IMR-90 (cell line): ENCODE measurements around the gene IREB2. TPM values are rescaled to one million over a fixed set of nuclear protein-coding genes. Genes with fewer than 3 reads are reported as not detected.

Source experiments
- ATAC-seq: fragments of 200-7000 bp; cut with Tn5 transposase; 2 replicates; pipeline ENCODE4 v1.9.1; 2020; ENCODE audit warnings: low read depth, mild to moderate bottlenecking, moderate library complexity
- BruUV-seq: library from RNA; stranded (reverse); fragments of 400-500 nt; replicated peaks from 2 replicates; lab custom pipeline; 2021; lab: Mats Ljungman, UMichigan
- CTCF ChIA-PET: fragments of 300-600 bp; formaldehyde crosslinking; extraction: SDS; loops from one replicate; lab custom pipeline; 2021; ENCODE audit warnings: antibody characterized with exemption; lab: Yijun Ruan, JAX
- POLR2A ChIA-PET: fragments of 300-600 bp; sonication (Branson Sonifier 250); formaldehyde crosslinking; loops from one replicate; lab custom pipeline; 2022; ENCODE audit warnings: antibody characterized with exemption; ENCODE audit not compliant: unreplicated experiment; lab: Charles Lee
- DNase-seq: peaks from one replicate; pipeline ENCODE4 v3.0.0; 2013
- H2AFZ ChIP-seq: replicated peaks from 2 replicates; pipeline ENCODE3; 2013; ENCODE audit warnings: low read length, mild to moderate bottlenecking; ENCODE audit not compliant: poor library complexity
- H2AK5ac ChIP-seq: 2 replicates; pipeline ENCODE4 v1.6.1; 2013; ENCODE audit warnings: low read depth, low read length, inconsistent platforms
- H2AK9ac ChIP-seq: replicated peaks from 2 replicates; pipeline ENCODE3; 2013; ENCODE audit warnings: mild to moderate bottlenecking, low read depth, low read length, moderate library complexity; ENCODE audit not compliant: poor library complexity
- H2BK120ac ChIP-seq: 2 replicates; pipeline ENCODE4 v1.6.1; 2013; ENCODE audit warnings: low read depth, low read length, inconsistent platforms
- H2BK15ac ChIP-seq: 3 replicates; pipeline ENCODE4 v1.6.1; 2013; ENCODE audit warnings: low read depth, low read length, inconsistent platforms
- H2BK20ac ChIP-seq: 2 replicates; pipeline ENCODE4 v1.6.1; 2013; ENCODE audit warnings: low read depth, mild to moderate bottlenecking, inconsistent platforms, low read length, moderate library complexity
- H2BK5ac ChIP-seq: 2 replicates; pipeline ENCODE4 v1.6.1; 2013; ENCODE audit warnings: mild to moderate bottlenecking, low read depth, low read length, inconsistent platforms; ENCODE audit not compliant: poor library complexity, severe bottlenecking
- H3K14ac ChIP-seq: replicated peaks from 2 replicates; pipeline ENCODE4 v1.6.1; 2013; ENCODE audit warnings: low read depth, low read length, inconsistent platforms
- H3K18ac ChIP-seq: 2 replicates; pipeline ENCODE4 v1.6.1; 2013; ENCODE audit warnings: low read depth, low read length, control low read depth
- H3K23ac ChIP-seq: 2 replicates; pipeline ENCODE4 v1.6.1; 2013; ENCODE audit warnings: low read depth, low read length, inconsistent platforms
- H3K27ac ChIP-seq: 2 replicates; pipeline ENCODE4 v1.5.1; 2013; ENCODE audit warnings: mild to moderate bottlenecking, control low read depth, low read length; ENCODE audit not compliant: insufficient read depth
- H3K27me3 ChIP-seq: 2 replicates; pipeline ENCODE4 v1.6.1; 2013; ENCODE audit warnings: low read length; ENCODE audit not compliant: control insufficient read depth, insufficient read depth
- H3K36me3 ChIP-seq: 2 replicates; pipeline ENCODE4 v1.6.1; 2013; ENCODE audit warnings: low read length, mixed read lengths; ENCODE audit not compliant: control insufficient read depth, insufficient read depth
- H3K4ac ChIP-seq: 2 replicates; pipeline ENCODE4 v1.6.1; 2013; ENCODE audit warnings: low read depth, low read length, inconsistent platforms
- H3K4me1 ChIP-seq: 2 replicates; pipeline ENCODE4 v1.6.1; 2013; ENCODE audit warnings: low read length, mixed read lengths; ENCODE audit not compliant: control insufficient read depth, insufficient read depth
- H3K4me2 ChIP-seq: 2 replicates; pipeline ENCODE4 v1.6.1; 2013; ENCODE audit warnings: low read depth, mild to moderate bottlenecking, control low read depth, low read length, moderate library complexity
- H3K4me3 ChIP-seq: 2 replicates; pipeline ENCODE4 v1.5.1; 2013; ENCODE audit warnings: low read depth, mild to moderate bottlenecking, control low read depth, low read length, moderate library complexity; ENCODE audit not compliant: insufficient read depth
- H3K56ac ChIP-seq: 2 replicates; pipeline ENCODE4 v1.6.1; 2013; ENCODE audit warnings: low read length, inconsistent platforms; ENCODE audit not compliant: insufficient read depth; ENCODE audit errors: extremely low read depth
- H3K79me1 ChIP-seq, 2 experiments: 2 replicates each; pipeline ENCODE4 v1.6.1; 2013; ENCODE audit warnings: low read length in 2 of 2, inconsistent platforms in 1 of 2, low read depth in 1 of 2
- H3K9ac ChIP-seq: 2 replicates; pipeline ENCODE4 v1.6.1; 2013; ENCODE audit warnings: low read depth, low read length, control low read depth
- H3K9me1 ChIP-seq: 2 replicates; pipeline ENCODE4 v1.6.1; 2013; ENCODE audit warnings: low read length, inconsistent platforms; ENCODE audit not compliant: insufficient read depth
- H3K9me3 ChIP-seq: 2 replicates; pipeline ENCODE4 v1.6.1; 2013; ENCODE audit warnings: low read length; ENCODE audit not compliant: control insufficient read depth, insufficient read depth
- H4K20me1 ChIP-seq: 2 replicates; pipeline ENCODE4 v1.6.1; 2013; ENCODE audit warnings: low read length, inconsistent platforms; ENCODE audit not compliant: insufficient read depth
- H4K5ac ChIP-seq: 2 replicates; pipeline ENCODE4 v1.6.1; 2013; ENCODE audit warnings: mild to moderate bottlenecking, low read depth, low read length, control low read depth
- H4K8ac ChIP-seq, 2 experiments: 2 replicates each; pipeline ENCODE4 v1.6.1; 2013; ENCODE audit warnings: low read depth in 2 of 2, low read length in 2 of 2, control low read depth in 1 of 2, inconsistent platforms in 1 of 2
- H4K91ac ChIP-seq: 2 replicates; pipeline ENCODE4 v1.6.1; 2013; ENCODE audit warnings: low read depth, low read length, inconsistent platforms; ENCODE audit not compliant: insufficient read depth
- FOS ChIP-seq: fragments of 150-350 bp; IDR thresholded peaks from 2 replicates; pipeline ENCODE4 v1.6.1; 2016; ENCODE audit warnings: low read depth, low read length
- whole genome bisulfite sequencing, 2 experiments: methylation state at CpG; one replicate each; pipeline versions ENCODE4 v1.1.5 to v1.1.7; 2013; ENCODE audit warnings: missing lambda C conversion rate in 2 of 2; ENCODE audit not compliant: insufficient read length in 1 of 2; ENCODE audit errors: extremely low coverage in 2 of 2; 5-methylcytosine and 5-hydroxymethylcytosine counted together
- dilution Hi-C: fragments of 300-500 bp; cut with HindIII; formaldehyde crosslinking; loops from one replicate; pipeline ENCODE4 v1.14.3; 2018; ENCODE audit warnings: low sequenced_read_pairs; ENCODE audit not compliant: unreplicated experiment
- in situ Hi-C: fragments of 300-500 bp; cut with MboI; formaldehyde crosslinking; loops from 3 replicates; pipeline ENCODE4 v1.14.3; 2019; ENCODE audit warnings: low sequenced_read_pairs, inconsistent platforms, mixed read lengths
- intact Hi-C: fragments of 100-400 bp; cut with micrococcal nuclease; formaldehyde crosslinking; loops from 2 replicates; pipeline ENCODE4 v1.10.0; 2022
- polyA plus RNA-seq, 3 experiments: library from polyadenylated mRNA; depleted of rRNA; stranded (reverse); fragments of >200 nt; gene quantifications; 2 replicates each; pipeline ENCODE4 v1.2.3, GENCODE V29; 2012; ENCODE audit warnings: low replicate concordance in 1 of 3
- total RNA-seq: library from RNA; depleted of rRNA; stranded (reverse); fragments of >200 nt; gene quantifications from 2 replicates; pipeline ENCODE4 v1.2.3, GENCODE V29; 2012

IREB2 gene
- total and polyA plus RNA-seq, 2 of the 4 experiments (the other 2 are of a cell fraction), result 12.2 to 13.5 TPM

DNA sequence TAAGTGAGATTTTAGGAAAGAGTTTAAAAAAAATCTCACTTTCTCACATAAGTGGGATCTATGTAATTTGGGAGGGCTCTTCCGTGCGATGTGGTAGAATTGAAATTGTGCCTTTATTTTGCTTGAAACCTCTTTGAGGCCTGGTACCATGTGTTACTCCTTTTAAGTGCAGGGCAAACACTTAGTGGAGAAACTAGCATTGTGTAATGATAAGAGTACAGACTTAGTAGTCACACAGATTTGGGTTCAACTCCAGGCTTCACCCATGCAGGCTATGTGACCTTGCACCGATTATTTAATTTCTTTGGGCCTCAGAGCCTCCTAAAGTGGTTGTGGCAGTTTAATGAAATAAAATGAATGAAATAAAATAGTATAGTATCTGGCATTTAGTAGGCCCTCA, 104.6 kb downstream of the IREB2 start:
- CTCF ChIA-PET, result no interaction called here
- Histone ChIP-seq H3K18ac (no peak overlapping the region), H2AK5ac (no peak overlapping the region), H3K4me2 (no peak overlapping the region), H2AK9ac (no peak overlapping the region), H3K56ac (no peak overlapping the region), H4K91ac (no peak overlapping the region), H3K4me3 (no peak overlapping the region), H2BK120ac (no peak overlapping the region), H3K23ac (no peak overlapping the region), H2BK15ac (no peak overlapping the region), H3K27me3 (no peaks in the 10 kb centered on the region), H3K9me3 (no peaks in the 10 kb centered on the region), H3K9ac (no peak overlapping the region), H3K4me1 (no peaks in the 10 kb centered on the region), H4K8ac (no peak overlapping the region), H2BK5ac (no peak overlapping the region), H4K5ac (no peak overlapping the region), H3K36me3 (peaks cover 28% of the 10 kb centered on the region), H2AFZ (no peak overlapping the region), H3K79me1 (peaks cover 20 to 31% of the 10 kb centered on the region in 2 experiments), H3K14ac (no peak overlapping the region), H2BK20ac (no peak overlapping the region), H3K27ac (no peak overlapping the region), H4K20me1 (peaks cover 7% of the 10 kb centered on the region), H3K9me1 (0 out of 2 replicates have a peak, but pooled peaks cover 2% of the 10 kb centered on the region), H3K4ac (no peak overlapping the region)
- no peak for TF ChIP-seq FOS
- ATAC-seq (no peak), DNase-seq (no peak)
- dilution Hi-C loops (no loop called here), intact Hi-C loops (no loop called here), in situ Hi-C loops (no loop called here)
- BruUV-seq, result no TSS peak
- POLR2A ChIA-PET, result interaction anchor here (0.7 kb wide), 1 partner anchor 58 kb away, joined by 3 read pairs; no protein-coding TSS in a partner anchor
- WGBS, 2 experiments, result 100% methylated on average over 1 of the region's 3 CpGs; no CpG with 5 or more reads in 1 of the 2 experiments
